ENCODE results near the gene DUSP10. TPM values are rescaled to one million over a fixed set of nuclear protein-coding genes. Genes with fewer than 3 reads are reported as not detected.
A peak's percentile ranks its signal among the peaks of the same experiment; 100 is the strongest.

The DUSP10 gene
- total RNA-seq, 2 donors from 2014 or later = 5.8 to 13.6 TPM

DNA sequence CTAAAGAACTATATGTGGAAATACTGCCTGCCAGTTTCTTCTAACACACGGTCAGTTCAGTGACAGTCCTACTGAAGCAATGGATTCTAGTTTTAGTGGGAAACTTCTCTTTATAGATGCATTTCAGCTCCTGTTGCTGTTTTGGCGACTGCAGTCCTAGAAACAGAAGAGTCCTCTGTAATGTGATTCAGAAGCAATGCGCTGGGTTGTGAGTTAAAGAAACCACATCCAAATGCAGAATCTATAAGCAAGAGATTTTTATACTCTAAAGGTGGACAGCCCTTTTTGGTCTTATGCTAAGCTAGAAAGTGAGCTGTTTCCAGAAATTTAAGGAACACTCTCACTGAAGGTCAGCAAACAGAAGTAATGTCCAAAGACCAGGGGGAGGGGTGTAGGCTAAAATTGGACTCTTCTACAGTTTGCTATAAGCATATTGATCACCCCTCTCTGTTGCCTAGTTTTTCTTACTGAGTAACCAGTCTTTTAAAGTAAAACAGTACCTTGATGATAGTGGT is 30.8 kb downstream of the DUSP10 start:
- 76% methylated on average over 3 of the region's 3 CpGs for WGBS
- intact Hi-C loops (cut with DNase I) = no loop called here
- DNase-seq (ENCODE audit: low spot score) = no peak
- no peaks in the 10 kb centered on the region for H3K36me3 ChIP-seq
- H3K4me3 ChIP-seq = no peak overlapping the region
- TF ChIP-seq POLR2AphosphoS5 (IDR thresholded peaks at IDR 0.05) (no peak), POLR2A (IDR thresholded peaks at IDR 0.05) (no peak)
- TF ChIP-seq, protein P1, sequence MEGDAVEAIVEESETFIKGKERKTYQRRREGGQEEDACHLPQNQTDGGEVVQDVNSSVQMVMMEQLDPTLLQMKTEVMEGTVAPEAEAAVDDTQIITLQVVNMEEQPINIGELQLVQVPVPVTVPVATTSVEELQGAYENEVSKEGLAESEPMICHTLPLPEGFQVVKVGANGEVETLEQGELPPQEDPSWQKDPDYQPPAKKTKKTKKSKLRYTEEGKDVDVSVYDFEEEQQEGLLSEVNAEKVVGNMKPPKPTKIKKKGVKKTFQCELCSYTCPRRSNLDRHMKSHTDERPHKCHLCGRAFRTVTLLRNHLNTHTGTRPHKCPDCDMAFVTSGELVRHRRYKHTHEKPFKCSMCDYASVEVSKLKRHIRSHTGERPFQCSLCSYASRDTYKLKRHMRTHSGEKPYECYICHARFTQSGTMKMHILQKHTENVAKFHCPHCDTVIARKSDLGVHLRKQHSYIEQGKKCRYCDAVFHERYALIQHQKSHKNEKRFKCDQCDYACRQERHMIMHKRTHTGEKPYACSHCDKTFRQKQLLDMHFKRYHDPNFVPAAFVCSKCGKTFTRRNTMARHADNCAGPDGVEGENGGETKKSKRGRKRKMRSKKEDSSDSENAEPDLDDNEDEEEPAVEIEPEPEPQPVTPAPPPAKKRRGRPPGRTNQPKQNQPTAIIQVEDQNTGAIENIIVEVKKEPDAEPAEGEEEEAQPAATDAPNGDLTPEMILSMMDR (IDR thresholded peaks at IDR 0.05) = no peak
- H3K9me3 ChIP-seq = no peaks in the 10 kb centered on the region
- no peaks in the 10 kb centered on the region for H3K27me3 ChIP-seq (replicated peaks; ENCODE audit: insufficient read depth)
- H3K27ac ChIP-seq = no peak overlapping the region
- peaks cover 5% of the 10 kb centered on the region for H3K4me1 ChIP-seq (replicated peaks)

DNA sequence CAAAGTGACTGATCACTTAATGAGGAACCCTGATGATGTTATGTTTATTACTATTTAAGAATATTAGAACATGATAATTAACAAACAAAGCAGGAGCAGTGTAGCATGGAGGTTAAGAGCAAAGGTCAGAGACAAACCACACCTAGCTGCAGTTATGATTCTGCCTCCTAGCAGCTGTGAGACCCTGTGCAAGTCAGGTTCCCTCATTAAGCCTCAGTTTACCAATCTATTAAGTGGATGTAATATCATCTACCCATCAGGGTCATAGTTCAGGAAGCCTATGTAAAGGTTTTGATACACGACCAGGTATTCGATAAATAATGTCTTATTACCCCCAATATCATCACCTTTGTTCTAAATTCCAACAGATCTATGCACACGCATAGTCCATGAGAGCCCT is 32.0 kb downstream of the DUSP10 start:
- Histone ChIP-seq H3K4me3 (no peak overlapping the region), H3K36me3 (no peaks in the 10 kb centered on the region), H3K27ac (no peak overlapping the region), H3K4me1 (replicated peaks) (no peaks in the 10 kb centered on the region), H3K27me3 (replicated peaks; ENCODE audit: insufficient read depth) (no peaks in the 10 kb centered on the region), H3K9me3 (no peaks in the 10 kb centered on the region)
- TF ChIP-seq POLR2A (IDR thresholded peaks at IDR 0.05) (no peak), POLR2AphosphoS5 (IDR thresholded peaks at IDR 0.05) (no peak)
- TF ChIP-seq, protein P1 (IDR thresholded peaks at IDR 0.05) = no peak
- 95% methylated on average over 3 of the region's 3 CpGs for WGBS
- no peak for DNase-seq (ENCODE audit: low spot score)
- intact Hi-C loops (cut with DNase I) = no loop called here

DNA sequence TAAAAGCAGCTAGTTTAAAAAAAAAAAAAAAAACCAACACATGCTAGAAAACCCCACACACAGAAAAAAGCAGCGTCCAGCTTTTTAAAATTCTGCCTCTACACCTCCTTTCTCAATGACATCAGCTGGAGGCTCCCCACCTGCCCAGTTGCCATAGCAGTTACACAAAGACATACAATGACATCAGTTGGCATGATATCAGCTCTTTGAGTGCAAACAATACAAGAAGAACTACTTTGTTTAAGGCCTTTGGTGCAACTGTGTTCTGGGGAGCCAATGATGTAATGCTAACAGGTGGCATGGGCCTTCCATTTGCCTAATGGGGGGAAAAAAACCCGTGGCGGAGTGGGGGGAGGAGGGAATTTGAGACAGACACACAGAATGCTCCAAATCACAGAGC is 32.9 kb downstream of the DUSP10 start:
- no peak for DNase-seq (ENCODE audit: low spot score)
- H3K27ac ChIP-seq = no peak overlapping the region
- no peaks in the 10 kb centered on the region for H3K9me3 ChIP-seq
- H3K27me3 ChIP-seq (replicated peaks; ENCODE audit: insufficient read depth) = no peaks in the 10 kb centered on the region
- WGBS = 22% methylated on average over 3 of the region's 3 CpGs
- H3K4me1 ChIP-seq (replicated peaks) = no peaks in the 10 kb centered on the region
- no peak overlapping the region for H3K4me3 ChIP-seq
- intact Hi-C loops (cut with DNase I) = no loop called here
- TF ChIP-seq POLR2AphosphoS5 (IDR thresholded peaks at IDR 0.05) = peak; percentile 34
- TF ChIP-seq POLR2A (IDR thresholded peaks at IDR 0.05) = no peak
- TF ChIP-seq, protein P1 (IDR thresholded peaks at IDR 0.05) = no peak
- H3K36me3 ChIP-seq = no peaks in the 10 kb centered on the region

DNA sequence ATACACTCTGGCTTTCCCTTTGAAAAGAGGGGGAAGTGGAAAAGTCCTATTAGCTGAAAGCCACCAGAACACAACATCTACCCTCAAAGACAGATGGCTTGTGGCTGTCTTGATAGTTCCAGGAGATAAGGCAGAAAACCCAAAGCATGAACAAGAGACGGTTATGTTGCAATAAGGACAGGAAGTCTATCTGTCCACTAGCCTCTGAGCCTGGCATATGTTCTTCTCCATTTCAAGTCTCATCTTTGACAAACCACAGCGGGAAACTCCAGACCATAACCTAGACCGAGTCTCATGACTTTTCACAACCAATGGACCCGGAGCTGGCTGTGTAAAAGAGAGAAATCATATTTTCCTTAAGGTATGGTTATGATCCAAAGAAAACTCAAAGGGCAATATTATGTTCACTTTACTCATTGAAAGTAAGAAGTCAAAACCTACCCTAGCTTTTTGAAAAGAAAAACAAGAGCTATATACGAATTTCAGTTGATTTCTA is 33.8 kb downstream of the DUSP10 start:
- TF ChIP-seq POLR2A (IDR thresholded peaks at IDR 0.05) (no peak), POLR2AphosphoS5 (IDR thresholded peaks at IDR 0.05) (peak; percentile 15)
- TF ChIP-seq, protein P1 (IDR thresholded peaks at IDR 0.05) = no peak
- Histone ChIP-seq H3K27me3 (replicated peaks; ENCODE audit: insufficient read depth) (no peaks in the 10 kb centered on the region), H3K9me3 (no peaks in the 10 kb centered on the region), H3K36me3 (no peaks in the 10 kb centered on the region), H3K4me3 (no peak overlapping the region), H3K27ac (no peak overlapping the region), H3K4me1 (replicated peaks) (no peaks in the 10 kb centered on the region)
- 86% methylated on average over 5 of the region's 5 CpGs for WGBS
- no peak for DNase-seq (ENCODE audit: low spot score)
- intact Hi-C loops (cut with DNase I) = no loop called here

DNA sequence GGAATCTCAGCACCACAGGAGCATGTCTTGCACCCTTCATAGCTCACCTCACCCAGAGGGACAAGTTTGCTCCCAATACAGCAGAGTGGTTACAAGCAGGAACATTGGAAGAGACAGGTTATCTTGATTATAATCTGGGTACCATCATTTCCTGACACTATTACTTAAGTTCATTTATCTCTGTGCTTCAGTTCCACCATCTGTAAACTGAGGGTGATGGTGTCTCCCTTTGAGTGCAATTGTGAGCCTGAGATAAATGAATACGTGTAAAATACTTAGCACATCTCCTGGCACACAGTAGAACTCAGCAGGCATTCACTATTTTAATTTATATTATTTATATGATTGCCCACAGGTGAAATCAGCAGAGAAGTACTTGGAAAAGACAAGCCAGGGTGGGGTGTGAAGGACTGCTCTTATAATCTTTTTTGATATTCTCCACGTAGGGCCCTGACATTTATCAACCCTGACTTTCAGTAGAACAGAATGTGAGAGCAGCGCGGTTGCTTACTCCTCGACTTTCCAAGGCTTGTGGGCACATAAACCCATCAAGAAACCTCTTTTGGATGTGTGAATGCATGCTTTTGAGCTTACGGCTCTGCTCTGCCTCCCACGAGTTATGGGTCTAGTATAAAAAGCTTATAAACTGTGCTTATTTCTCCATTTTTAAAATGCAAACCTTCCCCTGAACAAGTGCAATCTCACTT is 34.9 kb downstream of the DUSP10 start:
- no peaks in the 10 kb centered on the region for H3K4me1 ChIP-seq (replicated peaks)
- no peak for DNase-seq (ENCODE audit: low spot score)
- H3K36me3 ChIP-seq = no peaks in the 10 kb centered on the region
- H3K27ac ChIP-seq = no peak overlapping the region
- H3K4me3 ChIP-seq = no peak overlapping the region
- intact Hi-C loops (cut with DNase I) = no loop called here
- no peaks in the 10 kb centered on the region for H3K9me3 ChIP-seq
- H3K27me3 ChIP-seq (replicated peaks; ENCODE audit: insufficient read depth) = no peaks in the 10 kb centered on the region
- TF ChIP-seq, protein P1 (IDR thresholded peaks at IDR 0.05) = no peak
- no peak for TF ChIP-seq POLR2A (IDR thresholded peaks at IDR 0.05)
- no peak for TF ChIP-seq POLR2AphosphoS5 (IDR thresholded peaks at IDR 0.05)
- 64% methylated on average over 7 of the region's 7 CpGs for WGBS

Measured in prostate gland (tissue), 2 donors.